ENCODE data around the gene ZNF488.
A peak's percentile ranks its signal among the peaks of the same experiment; 100 is the strongest.

ZNF488 gene

GRCh38 chr10:47347303-47347675 lies 36.8 kb downstream of the ZNF488 start:
- DNase-seq: no peak

GRCh38 chr10:47346581-47347302 lies 37.4 kb downstream of the ZNF488 start:
- no peak for DNase-seq

GRCh38 chr10:47344996-47345870 lies 38.9 kb downstream of the ZNF488 start:
- DNase-seq: no peak

- DNase-seq: peak; percentile 61
These were observed 43.4 kb downstream of the ZNF488 start for GRCh38 chr10:47340608-47341170.

- no peak for DNase-seq
These were observed 44.1 kb downstream of the ZNF488 start for GRCh38 chr10:47339759-47340607.

GRCh38 chr10:47339186-47339735 lies 44.8 kb downstream of the ZNF488 start:
- DNase-seq: no peak

DNA sequence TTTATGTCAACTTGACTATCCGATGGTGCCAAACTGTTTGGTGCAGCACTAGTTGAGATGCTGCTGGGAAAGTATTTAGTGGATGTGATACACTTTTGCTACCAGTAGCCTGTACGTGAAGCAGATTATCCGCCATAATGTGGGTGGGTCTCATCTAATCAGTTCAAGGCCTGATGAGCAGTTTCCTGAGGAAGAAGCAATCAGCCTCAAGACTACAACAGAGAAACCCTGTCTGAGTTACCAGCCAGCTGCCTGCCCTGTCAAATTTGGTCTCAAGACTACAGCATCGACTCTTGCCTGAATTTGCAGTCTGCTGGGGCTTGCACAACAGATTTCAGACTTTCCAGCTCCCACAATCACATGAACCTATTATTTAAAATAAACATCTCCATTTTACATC lies 46.8 kb downstream of the ZNF488 start:
- DNase-seq: no peak

- DNase-seq: no peak
These were observed 47.5 kb downstream of the ZNF488 start for GRCh38 chr10:47336387-47337134.

DNA sequence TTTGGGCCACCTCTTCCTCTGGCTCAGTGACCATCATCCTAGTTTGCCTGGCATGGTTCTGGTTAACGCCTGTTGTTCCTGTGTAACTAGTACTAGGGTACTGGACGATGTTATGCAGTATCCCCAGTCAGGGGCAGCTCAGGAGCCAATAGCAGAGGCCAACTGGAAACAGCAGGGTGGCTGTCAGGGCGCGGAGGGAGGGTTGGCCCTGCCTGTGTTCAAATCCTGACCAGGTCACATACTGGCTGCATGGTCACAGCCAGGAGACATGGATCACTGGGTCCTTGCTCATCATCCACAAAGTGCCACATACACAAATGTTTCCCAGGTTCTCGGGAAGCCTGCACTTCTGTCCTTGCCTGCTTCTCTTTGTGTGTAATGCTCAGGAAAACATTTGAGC lies 48.2 kb downstream of the ZNF488 start:
- no peak for DNase-seq

DNA sequence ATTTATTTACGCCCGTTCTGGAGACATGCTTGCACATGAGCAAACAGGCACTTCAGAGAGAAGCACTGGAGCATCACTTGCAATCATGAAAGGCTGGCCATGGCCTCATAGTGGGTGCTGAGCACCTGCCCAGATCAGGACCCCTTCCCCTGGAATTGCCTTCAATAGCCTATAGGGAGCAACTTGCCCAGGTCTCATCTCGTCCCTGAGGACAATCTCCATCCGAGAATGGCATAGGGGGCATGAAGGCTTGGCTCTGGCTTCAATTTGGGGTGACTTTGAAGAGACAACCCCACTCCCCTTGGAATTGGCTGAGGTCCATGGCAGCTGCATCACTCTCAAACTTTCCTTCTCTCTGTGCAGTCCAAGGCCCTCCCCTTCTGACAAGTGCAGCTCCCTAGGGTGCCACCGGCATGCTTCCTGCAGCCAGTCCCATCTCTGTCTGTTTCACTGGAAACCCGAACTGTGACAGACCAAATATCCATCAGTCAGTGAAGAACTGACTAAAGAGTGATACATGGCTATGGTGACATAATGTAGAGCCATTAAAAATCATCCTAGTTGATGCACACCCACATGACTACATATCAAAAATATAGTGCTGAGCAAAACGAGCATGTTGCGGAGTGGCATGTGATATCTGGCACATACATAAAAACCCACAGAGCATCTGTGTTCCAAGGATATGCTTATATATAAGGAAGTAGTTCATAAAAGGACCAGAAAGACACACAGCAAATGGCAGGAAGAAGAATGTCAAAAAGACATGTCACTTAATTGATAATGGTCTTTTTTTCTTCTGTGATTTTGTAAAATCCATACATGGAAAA lies 49.4 kb downstream of the ZNF488 start:
- no peak for DNase-seq

DNA sequence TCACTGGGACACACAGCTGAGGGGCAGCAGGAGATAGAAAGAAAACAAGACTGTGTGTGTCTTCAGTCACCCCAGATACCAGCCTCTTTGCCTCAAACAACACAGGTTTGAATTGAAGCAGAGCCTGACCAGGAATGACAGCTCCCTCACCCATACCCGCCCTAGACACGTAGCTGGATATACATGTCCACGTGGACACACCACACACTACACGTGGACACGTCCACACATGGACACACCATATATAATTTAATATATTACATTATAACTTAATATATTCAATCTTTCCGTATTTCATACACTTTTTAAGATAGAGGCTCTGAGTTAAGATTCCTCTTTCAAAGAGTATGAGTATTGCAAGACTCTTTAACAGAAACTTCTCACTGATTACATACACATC lies 50.6 kb downstream of the ZNF488 start:
- no peak for DNase-seq

DNA sequence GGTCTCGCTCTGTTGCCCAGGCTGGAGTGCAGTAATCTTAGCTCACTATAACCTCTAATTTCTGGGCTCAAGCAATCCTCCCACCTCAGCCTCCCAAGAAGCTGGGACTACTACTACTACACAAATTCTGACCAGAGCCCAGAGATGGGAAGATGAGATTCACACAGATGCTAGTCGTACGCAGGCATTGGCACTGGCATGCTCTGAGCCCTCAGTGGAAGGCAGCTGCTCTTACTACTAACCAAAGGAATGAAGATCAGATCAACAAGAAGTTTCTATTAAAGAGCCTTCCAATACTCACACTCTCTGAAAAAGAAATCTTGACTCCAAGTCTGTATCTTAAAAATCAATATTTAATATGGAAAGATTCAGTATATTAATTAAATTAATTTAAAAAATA lies 51.1 kb downstream of the ZNF488 start:
- no peak for DNase-seq

DNA sequence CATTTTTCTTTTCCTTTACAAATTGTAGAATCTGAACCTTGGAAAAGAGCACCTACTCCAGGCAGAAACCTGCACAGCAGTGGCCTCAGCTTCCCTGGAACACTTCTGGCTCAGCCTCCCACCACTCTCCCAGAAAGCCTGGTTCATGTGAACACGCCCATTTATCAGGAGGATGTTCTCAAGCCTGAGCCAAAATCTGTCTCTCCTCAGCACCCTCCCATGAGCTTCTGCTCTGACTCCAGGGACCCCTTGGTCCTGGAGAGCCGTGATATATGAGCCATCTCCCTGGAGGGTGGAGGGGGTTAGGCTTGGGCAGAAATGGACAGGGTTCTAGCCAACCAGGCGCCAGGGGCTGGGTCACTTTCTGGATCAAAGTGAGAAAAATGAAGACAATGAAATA lies 51.7 kb downstream of the ZNF488 start:
- no peak for DNase-seq

GRCh38 chr10:47331954-47332353 lies 52.1 kb downstream of the ZNF488 start:
- DNase-seq: no peak

DNA sequence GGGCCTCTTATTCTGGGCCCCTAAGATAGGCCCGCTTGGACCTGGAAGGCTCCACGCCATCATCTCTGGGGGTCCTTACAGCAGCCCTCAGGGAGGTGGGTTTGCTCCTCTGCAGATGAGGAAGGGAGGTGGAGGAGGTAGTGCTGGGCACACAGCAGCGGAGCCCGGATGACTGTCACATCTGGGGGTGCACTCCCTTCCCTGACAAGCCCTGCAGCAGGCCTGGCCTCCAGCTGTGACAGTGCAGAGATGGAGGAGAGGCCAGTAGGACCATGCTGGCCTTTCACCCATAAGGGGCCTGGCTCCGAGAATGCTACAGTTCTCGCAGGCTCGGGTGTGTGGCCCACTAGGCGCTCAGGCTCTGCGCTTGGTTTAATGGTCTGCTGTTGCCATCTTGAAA lies 52.6 kb downstream of the ZNF488 start:
- DNase-seq: no peak

DNA sequence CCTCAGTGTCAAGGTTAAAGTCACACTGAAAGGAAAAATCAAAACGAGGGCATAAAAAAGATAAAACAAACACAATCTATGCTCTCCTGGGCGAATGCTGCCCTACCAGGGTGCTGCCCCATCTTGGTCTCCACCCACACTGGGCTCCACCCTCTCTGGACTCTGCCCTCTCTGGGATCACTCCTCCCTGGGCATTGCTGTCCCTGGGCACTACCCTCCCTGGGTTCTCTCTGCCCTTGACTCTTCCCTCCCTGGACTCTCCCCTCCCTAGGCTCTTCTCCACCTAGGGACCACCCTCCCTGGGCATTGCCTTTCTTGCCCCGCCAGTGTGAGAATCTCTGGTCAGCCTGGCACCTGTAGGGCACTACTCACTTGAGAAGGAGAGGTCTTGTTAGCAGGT lies 53.3 kb downstream of the ZNF488 start:
- DNase-seq: no peak

- DNase-seq: no peak
These were observed 53.7 kb downstream of the ZNF488 start for GRCh38 chr10:47330366-47330765.

DNA sequence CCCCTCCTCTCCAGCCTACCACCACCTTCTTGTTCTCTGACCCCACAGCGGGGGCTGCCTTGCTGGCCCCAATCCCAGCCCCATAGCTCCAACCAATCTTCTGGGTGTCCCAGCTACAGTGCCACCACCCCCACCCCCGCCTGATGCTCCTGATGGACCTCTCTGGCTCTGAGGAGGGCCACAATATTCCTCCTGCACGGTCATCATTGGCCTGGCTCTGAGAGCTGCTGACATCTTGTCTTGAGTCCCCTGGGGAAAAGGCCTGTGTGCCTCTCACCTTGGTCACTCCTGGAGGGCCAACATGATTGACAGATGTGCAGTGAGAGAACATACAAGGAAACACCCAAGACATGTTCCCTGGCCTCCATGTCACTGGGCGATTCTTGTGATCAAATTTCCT lies 54.2 kb downstream of the ZNF488 start:
- DNase-seq: no peak

- no peak for DNase-seq
These were observed 57.2 kb downstream of the ZNF488 start for GRCh38 chr10:47326927-47327330.

GRCh38 chr10:47326306-47326926 lies 57.7 kb downstream of the ZNF488 start:
- no peak for DNase-seq
